HEK293 (cell line): ENCODE data around the gene WDR76.
"Not testable (repeated sequence)": the region's sequence is repeated elsewhere in the genome, so short reads cannot be mapped to it uniquely, and the experiment has no call there.

Source experiments
- CTCF ChIA-PET: fragments of 350-600 bp; formaldehyde crosslinking; extraction: SDS; loops from one replicate; lab custom pipeline; 2021; ENCODE audit warnings: antibody characterized with exemption; lab: Yijun Ruan, JAX
- POLR2A ChIA-PET: fragments of 300-600 bp; formaldehyde crosslinking; extraction: SDS; loops from one replicate; lab custom pipeline; 2020; ENCODE audit warnings: antibody characterized with exemption, inconsistent platforms; lab: Yijun Ruan, JAX
- H3K27ac ChIP-seq: fragments of 200-500 bp; sonication (Bioruptor generic); 2 replicates; pipeline ENCODE4 v1.5.1; 2014; ENCODE audit warnings: low read depth, low read length, control low read depth, inconsistent platforms; ENCODE audit errors: extremely low read depth
- H3K36me3 ChIP-seq, 2 experiments: fragments of 200-500 bp in 1 of 2; sonication (Bioruptor generic) in 1 of 2; 1 replicate in 1 of 2; 2 replicates in 1 of 2; pipeline ENCODE4 v1.5.1; 2014 to 2017; ENCODE audit warnings: inconsistent platforms in 2 of 2, low read length in 2 of 2; ENCODE audit not compliant: control insufficient read depth in 2 of 2, insufficient read depth in 1 of 2
- H3K4me1 ChIP-seq: fragments of 200-500 bp; sonication (Bioruptor generic); 2 replicates; pipeline ENCODE4 v1.5.1; 2014; ENCODE audit warnings: mild to moderate bottlenecking, low read length, inconsistent platforms; ENCODE audit not compliant: control insufficient read depth, insufficient read depth
- H3K4me3 ChIP-seq: 2 replicates; pipeline ENCODE4 v1.5.1; 2011; ENCODE audit warnings: low read depth, mild to moderate bottlenecking, control low read depth, low read length, moderate library complexity
- H3K9me3 ChIP-seq: fragments of 200-500 bp; sonication (Bioruptor generic); 2 replicates; pipeline ENCODE4 v1.5.1; 2014; ENCODE audit warnings: low read depth, low read length, inconsistent platforms; ENCODE audit not compliant: control insufficient read depth, insufficient read depth
- HOXA7 ChIP-seq: sonication (generic); formaldehyde crosslinking; IDR thresholded peaks from 2 replicates; pipeline ENCODE4 v1.8.1; 2022; ENCODE audit warnings: missing genetic modification reagents, borderline replicate concordance
- HOXD13 ChIP-seq: sonication (generic); formaldehyde crosslinking; IDR thresholded peaks from 2 replicates; pipeline ENCODE4 v1.8.0; 2022; ENCODE audit warnings: missing genetic modification reagents, borderline replicate concordance
- KLF10 ChIP-seq: fragments of 450-650 bp; IDR thresholded peaks from 2 replicates; pipeline ENCODE4 v1.5.1; 2018; ENCODE audit warnings: missing biosample characterization, mild to moderate bottlenecking, missing genetic modification characterization
- ZFP3 ChIP-seq: fragments of 450-650 bp; formaldehyde crosslinking; IDR thresholded peaks from 2 replicates; pipeline ENCODE4 v1.5.1; 2016; ENCODE audit warnings: low read depth, missing biosample characterization, missing genetic modification characterization
- ZNF169 ChIP-seq: fragments of 450-650 bp; formaldehyde crosslinking; IDR thresholded peaks from 2 replicates; pipeline ENCODE4 v1.5.1; 2016; ENCODE audit warnings: missing biosample characterization, missing genetic modification characterization
- ZNF324 ChIP-seq: fragments of 450-650 bp; formaldehyde crosslinking; IDR thresholded peaks from 2 replicates; pipeline ENCODE4 v1.5.1; 2016; ENCODE audit warnings: missing biosample characterization, missing genetic modification characterization
- ZNF354C ChIP-seq: fragments of 450-650 bp; formaldehyde crosslinking; IDR thresholded peaks from 2 replicates; pipeline ENCODE4 v1.5.1; 2016; ENCODE audit warnings: missing biosample characterization, missing genetic modification characterization, low read depth, borderline replicate concordance
- ZNF362 ChIP-seq: fragments of 450-650 bp; formaldehyde crosslinking; IDR thresholded peaks from 2 replicates; pipeline ENCODE4 v1.5.1; 2016; ENCODE audit warnings: missing biosample characterization, missing genetic modification characterization
- ZNF747 ChIP-seq: fragments of 450-650 bp; formaldehyde crosslinking; IDR thresholded peaks from 2 replicates; pipeline ENCODE4 v1.5.1; 2016; ENCODE audit warnings: missing biosample characterization, missing genetic modification characterization
- ZNF768 ChIP-seq: fragments of 450-650 bp; formaldehyde crosslinking; IDR thresholded peaks from 2 replicates; pipeline ENCODE4 v1.5.1; 2018; ENCODE audit warnings: missing biosample characterization, mild to moderate bottlenecking, missing genetic modification characterization
- TF ChIP-seq, protein P1 (sequence below): fragments of 450-650 bp; formaldehyde crosslinking; IDR thresholded peaks from 2 replicates; pipeline ENCODE4 v1.5.1; 2016; ENCODE audit warnings: missing biosample characterization, missing genetic modification characterization
- TF ChIP-seq, protein P2 (sequence below): fragments of 450-650 bp; formaldehyde crosslinking; IDR thresholded peaks from 2 replicates; pipeline ENCODE4 v1.5.1; 2016; ENCODE audit warnings: missing biosample characterization, missing genetic modification characterization

The WDR76 gene

DNA sequence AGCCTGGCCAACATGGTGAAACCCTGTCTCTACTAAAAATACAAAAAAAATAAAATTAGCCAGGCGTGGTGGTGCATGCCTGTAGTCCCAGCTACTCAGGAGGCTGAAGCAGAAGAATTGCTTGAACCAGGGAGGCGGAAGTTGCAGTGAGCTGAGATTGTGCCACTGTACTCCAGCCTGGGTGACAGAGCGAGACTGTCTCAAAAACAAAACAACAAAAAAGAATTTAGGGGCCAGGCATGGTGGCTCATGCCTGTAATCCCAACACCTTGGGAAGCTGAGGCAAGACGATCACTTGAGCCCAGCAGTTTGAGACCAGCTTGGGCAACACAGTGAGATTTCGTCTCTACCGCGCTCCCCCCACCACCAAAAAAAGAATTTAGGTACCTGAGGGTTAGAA lies 24.1 kb upstream of the WDR76 start:
- peaks cover 10 to 70% of the 10 kb centered on the region in 2 experiments for H3K36me3 ChIP-seq
- ChIA-PET CTCF (interaction anchor here (1.4 kb wide), 1 partner anchor 22 kb away, joined by 3 read pairs; the partner anchor contains the start of gene MFAP1), POLR2A (interaction anchor here (1.2 kb wide), 1 partner anchor 19 kb away, joined by 3 read pairs; no protein-coding TSS in a partner anchor)
- not testable (repeated sequence) for H3K27ac ChIP-seq
- TF ChIP-seq, protein P1, sequence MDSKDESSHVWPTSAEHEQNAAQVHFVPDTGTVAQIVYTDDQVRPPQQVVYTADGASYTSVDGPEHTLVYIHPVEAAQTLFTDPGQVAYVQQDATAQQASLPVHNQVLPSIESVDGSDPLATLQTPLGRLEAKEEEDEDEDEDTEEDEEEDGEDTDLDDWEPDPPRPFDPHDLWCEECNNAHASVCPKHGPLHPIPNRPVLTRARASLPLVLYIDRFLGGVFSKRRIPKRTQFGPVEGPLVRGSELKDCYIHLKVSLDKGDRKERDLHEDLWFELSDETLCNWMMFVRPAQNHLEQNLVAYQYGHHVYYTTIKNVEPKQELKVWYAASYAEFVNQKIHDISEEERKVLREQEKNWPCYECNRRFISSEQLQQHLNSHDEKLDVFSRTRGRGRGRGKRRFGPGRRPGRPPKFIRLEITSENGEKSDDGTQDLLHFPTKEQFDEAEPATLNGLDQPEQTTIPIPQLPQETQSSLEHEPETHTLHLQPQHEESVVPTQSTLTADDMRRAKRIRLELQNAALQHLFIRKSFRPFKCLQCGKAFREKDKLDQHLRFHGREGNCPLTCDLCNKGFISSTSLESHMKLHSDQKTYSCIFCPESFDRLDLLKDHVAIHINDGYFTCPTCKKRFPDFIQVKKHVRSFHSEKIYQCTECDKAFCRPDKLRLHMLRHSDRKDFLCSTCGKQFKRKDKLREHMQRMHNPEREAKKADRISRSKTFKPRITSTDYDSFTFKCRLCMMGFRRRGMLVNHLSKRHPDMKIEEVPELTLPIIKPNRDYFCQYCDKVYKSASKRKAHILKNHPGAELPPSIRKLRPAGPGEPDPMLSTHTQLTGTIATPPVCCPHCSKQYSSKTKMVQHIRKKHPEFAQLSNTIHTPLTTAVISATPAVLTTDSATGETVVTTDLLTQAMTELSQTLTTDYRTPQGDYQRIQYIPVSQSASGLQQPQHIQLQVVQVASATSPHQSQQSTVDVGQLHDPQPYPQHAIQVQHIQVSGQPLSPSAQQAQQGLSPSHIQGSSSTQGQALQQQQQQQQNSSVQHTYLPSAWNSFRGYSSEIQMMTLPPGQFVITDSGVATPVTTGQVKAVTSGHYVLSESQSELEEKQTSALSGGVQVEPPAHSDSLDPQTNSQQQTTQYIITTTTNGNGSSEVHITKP, result 0 out of 2 replicates have a peak, but pooled peaks have one; percentile 35
- TF ChIP-seq, all 188 proteins: peak for 1; not testable (repeated sequence) for 187
- not testable (repeated sequence) for H3K4me3 ChIP-seq, H3K9me3 ChIP-seq, H3K4me1 ChIP-seq

DNA sequence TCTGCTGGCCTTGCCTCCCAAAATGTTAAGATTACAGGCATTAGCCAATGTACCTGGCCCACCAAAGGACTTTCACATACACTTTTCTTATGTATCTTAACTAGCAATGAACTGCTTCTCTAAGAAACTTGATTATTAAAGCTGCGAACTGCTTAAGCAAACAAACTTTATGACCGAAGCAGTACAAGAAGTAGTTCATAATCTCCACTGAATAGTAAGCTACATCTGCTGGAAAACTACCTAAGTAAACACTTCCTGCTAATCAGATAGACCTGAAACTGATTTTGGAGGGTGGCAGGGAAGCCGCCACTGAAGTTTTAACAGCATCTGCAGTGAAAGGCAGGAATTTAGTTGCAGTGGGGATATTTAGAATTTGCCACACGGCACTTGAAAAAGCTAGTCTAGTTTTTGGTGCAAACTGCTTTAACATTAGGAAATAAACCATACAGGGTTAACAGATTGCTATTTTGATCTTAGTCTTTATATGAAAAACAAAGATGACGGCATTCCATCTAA lies 18.3 kb upstream of the WDR76 start:
- ChIA-PET CTCF (no interaction called here), POLR2A (interaction anchor here (1.6 kb wide), 1 partner anchor 16 kb away, joined by 4 read pairs; the partner anchor contains the start of gene MFAP1)
- H3K36me3 ChIP-seq, result peaks cover 42 to 87% of the 10 kb centered on the region in 2 experiments
- TF ChIP-seq HOXA7 (CRISPR knock-in tag) (no peak), ZNF354C (no peak), ZNF768 (no peak), ZNF169 (tag by site-specific recombination) (no peak), ZNF324 (no peak), ZFP3 (tag by site-specific recombination) (no peak), HOXD13 (CRISPR knock-in tag) (no peak), ZNF747 (no peak)
- TF ChIP-seq, protein P2, sequence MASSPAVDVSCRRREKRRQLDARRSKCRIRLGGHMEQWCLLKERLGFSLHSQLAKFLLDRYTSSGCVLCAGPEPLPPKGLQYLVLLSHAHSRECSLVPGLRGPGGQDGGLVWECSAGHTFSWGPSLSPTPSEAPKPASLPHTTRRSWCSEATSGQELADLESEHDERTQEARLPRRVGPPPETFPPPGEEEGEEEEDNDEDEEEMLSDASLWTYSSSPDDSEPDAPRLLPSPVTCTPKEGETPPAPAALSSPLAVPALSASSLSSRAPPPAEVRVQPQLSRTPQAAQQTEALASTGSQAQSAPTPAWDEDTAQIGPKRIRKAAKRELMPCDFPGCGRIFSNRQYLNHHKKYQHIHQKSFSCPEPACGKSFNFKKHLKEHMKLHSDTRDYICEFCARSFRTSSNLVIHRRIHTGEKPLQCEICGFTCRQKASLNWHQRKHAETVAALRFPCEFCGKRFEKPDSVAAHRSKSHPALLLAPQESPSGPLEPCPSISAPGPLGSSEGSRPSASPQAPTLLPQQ (tag by site-specific recombination), result no peak
- no peaks in the 10 kb centered on the region for H3K9me3 ChIP-seq
- H3K4me3 ChIP-seq, result no peak overlapping the region
- no peaks in the 10 kb centered on the region for H3K4me1 ChIP-seq
- H3K27ac ChIP-seq, result no peak overlapping the region

DNA sequence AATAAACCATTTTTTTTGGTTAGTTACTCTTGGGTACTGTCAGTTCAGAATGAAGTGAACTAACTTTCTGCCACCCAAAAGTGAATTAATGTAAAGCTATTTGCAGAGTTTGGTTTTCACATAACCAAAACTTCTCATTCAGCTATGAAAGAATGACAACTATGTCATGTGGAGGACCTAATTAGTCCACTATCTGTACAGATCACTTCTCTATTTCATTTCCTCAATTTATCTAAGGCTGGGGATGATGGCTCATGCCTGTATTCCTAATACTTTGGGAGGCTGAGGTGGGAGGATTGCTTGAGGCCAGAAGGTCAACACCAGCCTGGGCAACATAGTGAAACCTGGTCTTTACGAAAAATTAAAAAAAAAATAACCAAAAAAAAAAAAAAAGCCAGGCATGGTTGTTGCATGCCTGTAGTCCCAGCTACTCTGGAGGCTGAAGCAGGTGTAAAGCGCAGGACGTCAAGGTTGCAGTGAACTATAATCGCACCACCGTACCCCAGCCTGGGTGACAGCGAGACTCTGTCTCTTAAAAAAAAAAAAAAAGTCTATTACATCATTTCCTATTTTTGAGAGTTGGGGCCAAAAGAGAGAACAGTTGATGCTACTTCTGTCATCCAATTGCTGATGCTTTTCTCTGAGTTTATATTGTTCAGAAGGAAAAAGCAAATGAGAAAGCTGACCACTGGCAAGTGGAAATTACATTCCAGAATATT lies 17.7 kb upstream of the WDR76 start:
- Histone ChIP-seq H3K4me3 (no peak overlapping the region), H3K27ac (no peak overlapping the region), H3K36me3 (peaks cover 45 to 91% of the 10 kb centered on the region in 2 experiments), H3K4me1 (no peaks in the 10 kb centered on the region), H3K9me3 (no peaks in the 10 kb centered on the region)
- TF ChIP-seq KLF10 (no peak), ZNF362 (tag by site-specific recombination) (peak; percentile 53; the same call in 1 of the 2 replicates)
- ChIA-PET CTCF (interaction anchor here (0.6 kb wide), 1 partner anchor 25 kb away, joined by 4 read pairs; no protein-coding TSS in a partner anchor), POLR2A (interaction anchor here (0.6 to 1.6 kb wide), 3 partner anchors 9 to 768 kb away, joined by 4 to 6 read pairs (median 5); partner anchors contain the start of genes HYPK, MFAP1 and SERINC4)
